Astrocyte of the hippocampus (primary cell): Measurements from ENCODE around the gene TNRC18.

ENCODE experiments used
- DNase-seq: peaks from one replicate; pipeline ENCODE4 v3.0.0; 2011; ENCODE audit warnings: low read depth, low spot score

The TNRC18 gene

GRCh38 chr7:5452470-5452899 lies 28.9 kb upstream of the TNRC18 start:
- DNase-seq, result no peak

GRCh38 chr7:5451391-5451790 lies 27.8 kb upstream of the TNRC18 start:
- DNase-seq, result no peak

- DNase-seq, result peak; percentile 71
These were observed 27.1 kb upstream of the TNRC18 start for GRCh38 chr7:5450549-5451327.

GRCh38 chr7:5448378-5449037 lies 24.9 kb upstream of the TNRC18 start:
- peak; percentile 72 for DNase-seq

- no peak for DNase-seq
These were observed 22.5 kb upstream of the TNRC18 start for GRCh38 chr7:5445981-5446594.

GRCh38 chr7:5443678-5444077 lies 20.0 kb upstream of the TNRC18 start:
- DNase-seq, result no peak

- no peak for DNase-seq
These were observed 19.2 kb upstream of the TNRC18 start for GRCh38 chr7:5442757-5443305.

GRCh38 chr7:5441840-5442503 lies 18.3 kb upstream of the TNRC18 start:
- DNase-seq, result no peak

- no peak for DNase-seq
These were observed 16.2 kb upstream of the TNRC18 start for GRCh38 chr7:5439572-5440496.

- no peak for DNase-seq
These were observed 15.6 kb upstream of the TNRC18 start for GRCh38 chr7:5439209-5439571.

- DNase-seq, result peak; percentile 29
These were observed 14.4 kb upstream of the TNRC18 start for GRCh38 chr7:5437987-5438386.

- no peak for DNase-seq
These were observed 13.8 kb upstream of the TNRC18 start for GRCh38 chr7:5437348-5437892.

- no peak for DNase-seq
These were observed 12.5 kb upstream of the TNRC18 start for GRCh38 chr7:5436003-5436678.

- DNase-seq, result no peak
These were observed 11.8 kb upstream of the TNRC18 start for GRCh38 chr7:5435291-5436002.

GRCh38 chr7:5433181-5433580 lies 9.5 kb upstream of the TNRC18 start:
- DNase-seq, result no peak

- no peak for DNase-seq
These were observed 9.1 kb upstream of the TNRC18 start for GRCh38 chr7:5432691-5433090.

GRCh38 chr7:5431560-5432015 lies 8.0 kb upstream of the TNRC18 start:
- DNase-seq, result peak; percentile 35

- DNase-seq, result no peak
These were observed 6.9 kb upstream of the TNRC18 start for GRCh38 chr7:5430612-5430947.

GRCh38 chr7:5429857-5430611 lies 6.4 kb upstream of the TNRC18 start:
- DNase-seq, result peak; percentile 68
